HuH-7.5 (cell line): Measurements from ENCODE around the gene ISY1.
"Not testable (repeated sequence)": the region's sequence is repeated elsewhere in the genome, so short reads cannot be mapped to it uniquely, and the experiment has no call there.

Source experiments
- DNase-seq: peaks from one replicate; pipeline ENCODE4 v3.0.0; 2011; ENCODE audit warnings: low spot score

ISY1 gene

GRCh38 chr3:129160891-129161859 lies at the start of gene ISY1:
Gene ISY1 (minus strand): TSS chr3:129161063. CDS start chr3:129160975, 88 bp downstream.
- peak; percentile 82 for DNase-seq

DNA sequence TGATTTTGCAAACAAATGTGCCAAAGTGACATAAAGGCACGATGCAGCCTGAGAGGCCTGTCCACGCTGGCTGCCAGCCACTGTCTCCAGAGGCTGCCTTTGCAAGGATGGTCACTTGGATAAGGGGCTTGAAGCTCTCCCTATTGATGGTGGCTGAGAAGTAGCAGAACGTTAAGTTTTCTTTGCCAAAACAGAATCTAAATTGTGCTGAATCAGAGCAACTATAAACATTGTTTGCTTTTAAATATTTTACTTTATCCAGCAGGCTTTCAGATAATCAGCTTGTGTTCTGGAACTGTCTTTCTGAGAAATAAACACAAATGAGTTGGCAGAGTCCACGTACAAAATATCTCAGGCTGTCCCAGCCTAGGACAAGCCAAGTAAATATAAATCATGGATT lies 46.6 kb upstream of the ISY1 start:
- DNase-seq = no peak

DNA sequence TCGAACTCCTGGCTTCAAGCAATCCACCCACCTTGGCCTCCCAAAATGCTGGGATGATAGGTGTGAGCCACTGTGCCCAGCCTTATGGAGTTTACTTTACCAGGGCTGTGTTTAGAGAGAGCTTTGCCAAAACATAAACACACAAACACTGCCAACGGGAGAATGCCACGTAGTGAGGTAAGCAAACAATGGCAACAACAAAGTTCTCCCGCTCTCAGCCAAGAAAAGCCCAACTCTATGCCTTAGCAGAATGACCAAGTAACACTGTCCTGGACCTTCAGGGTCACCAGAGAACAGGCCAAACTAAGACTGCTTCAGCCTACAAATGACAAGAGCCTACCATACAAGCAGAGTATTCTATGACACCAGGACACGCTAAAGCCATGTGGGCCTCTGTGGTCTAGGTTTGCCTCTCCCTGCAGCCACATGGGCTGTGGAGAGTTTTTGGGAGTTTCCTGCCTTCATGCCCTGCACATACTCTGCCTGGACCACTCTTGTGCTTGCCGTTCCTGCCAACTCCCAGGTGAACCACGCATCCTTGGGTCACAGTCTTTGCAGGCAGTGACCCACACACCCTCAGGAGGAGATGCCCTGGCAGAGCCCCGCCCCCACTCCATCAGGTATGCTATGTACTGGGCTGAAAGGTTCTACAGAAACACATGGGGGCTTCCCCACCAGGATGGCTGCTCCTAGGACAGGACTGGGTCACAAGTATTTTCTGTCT lies 44.4 kb upstream of the ISY1 start:
- DNase-seq = no peak

GRCh38 chr3:129204473-129204872 lies 43.6 kb upstream of the ISY1 start:
- no peak for DNase-seq

- no peak for DNase-seq
These were observed 38.5 kb upstream of the ISY1 start for GRCh38 chr3:129199366-129199765.

DNA sequence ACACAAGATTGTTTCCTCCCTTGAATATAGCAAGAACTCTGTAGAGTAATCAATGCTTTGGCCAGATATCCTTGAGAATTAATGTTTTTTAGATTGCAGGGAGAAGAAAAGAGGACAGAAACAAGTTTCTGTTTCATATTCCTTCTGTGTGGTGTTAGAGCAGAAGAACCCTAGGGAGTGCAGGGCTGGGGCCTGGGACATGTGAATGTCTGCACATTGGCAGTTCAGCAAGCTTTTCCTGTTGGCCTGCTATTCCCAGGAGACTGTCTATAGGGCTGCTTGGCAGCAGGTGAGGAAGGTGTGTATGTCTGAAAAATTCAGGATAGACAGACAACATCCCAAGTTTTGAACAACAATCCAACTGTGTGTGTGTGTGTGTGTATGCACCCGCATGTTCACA lies 36.5 kb upstream of the ISY1 start:
- no peak for DNase-seq

DNA sequence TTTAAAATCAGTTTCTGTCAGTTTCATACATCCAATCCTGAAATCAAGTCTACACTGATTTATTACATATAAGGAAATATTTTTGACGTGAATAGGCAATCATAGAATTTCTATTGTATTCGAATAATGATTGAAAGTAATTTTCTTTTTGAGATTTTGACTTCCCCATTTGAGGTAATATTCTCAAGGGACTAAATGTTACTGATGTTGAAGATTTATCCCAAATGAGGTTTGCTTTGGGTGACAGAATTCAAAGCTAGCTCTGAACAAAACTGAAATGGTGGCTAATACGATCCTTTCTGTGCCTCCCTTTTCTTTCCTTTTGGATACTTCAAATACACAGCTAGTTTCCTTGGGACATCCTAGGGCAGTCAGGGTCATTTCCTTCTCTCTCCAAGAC lies 35.7 kb upstream of the ISY1 start:
- DNase-seq = no peak

DNA sequence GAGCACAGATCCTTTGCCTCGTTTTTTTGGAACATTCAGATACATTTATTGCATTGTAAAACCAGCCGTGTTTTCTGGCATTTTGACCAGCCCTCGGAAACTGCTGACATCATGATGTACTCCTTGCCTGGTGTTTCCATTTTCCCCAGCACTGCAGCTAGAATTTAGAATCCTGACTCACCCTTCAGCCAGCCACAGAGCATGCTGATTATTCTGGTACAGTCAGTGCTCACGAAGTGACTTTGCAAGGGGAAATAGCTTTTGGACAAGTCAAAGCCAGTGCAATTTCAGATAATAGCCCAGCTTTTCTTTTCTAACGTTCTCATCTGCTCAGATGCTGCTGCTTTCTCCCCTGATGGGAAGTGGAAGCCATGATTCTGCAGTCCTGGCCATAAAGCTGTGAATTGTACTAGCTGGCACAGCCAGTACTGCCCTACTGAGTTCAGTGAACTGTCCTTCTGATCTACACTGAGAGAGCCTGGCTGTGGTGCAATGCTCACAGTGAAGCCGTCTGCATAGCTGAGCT lies 34.9 kb upstream of the ISY1 start:
- no peak for DNase-seq

- not testable (repeated sequence) for DNase-seq
These were observed 28.9 kb upstream of the ISY1 start for GRCh38 chr3:129189793-129190192.

DNA sequence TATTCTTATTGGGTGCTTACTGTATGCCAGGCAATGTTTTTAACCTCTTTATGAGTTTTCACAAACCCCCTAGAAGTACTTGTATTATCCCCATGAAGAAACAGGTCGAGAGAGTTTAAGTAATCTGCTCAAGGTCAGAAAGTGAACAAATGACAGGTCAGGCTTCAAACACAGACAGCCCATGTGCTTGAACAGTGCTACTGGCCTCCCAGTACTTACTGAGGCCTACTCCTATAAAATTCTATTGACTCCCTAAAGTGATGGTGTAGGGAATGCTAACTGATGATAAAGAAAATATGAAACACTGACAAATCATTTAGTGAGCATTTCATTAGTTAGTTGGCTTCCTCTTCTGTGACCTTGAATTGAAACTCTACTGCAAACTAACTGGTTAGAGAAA lies 27.0 kb upstream of the ISY1 start:
- DNase-seq = no peak

DNA sequence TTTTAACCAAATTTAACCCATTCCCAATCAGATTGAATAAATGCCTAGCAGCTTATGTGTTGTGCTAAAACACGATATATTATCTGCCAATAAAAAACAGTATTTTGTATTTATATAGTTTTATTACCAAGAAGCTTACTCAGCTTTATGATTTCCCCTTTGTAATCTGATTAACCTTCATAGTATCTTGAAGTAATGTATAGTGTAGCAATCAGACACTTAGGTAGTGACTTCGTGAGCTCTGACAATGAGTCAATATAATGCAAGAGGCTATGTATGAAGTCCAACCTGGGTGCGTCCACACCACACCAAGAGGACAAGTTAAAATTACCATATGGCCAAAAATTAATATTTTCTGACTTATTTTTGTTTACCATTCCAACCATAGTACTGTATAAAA lies 24.9 kb upstream of the ISY1 start:
- DNase-seq = no peak

DNA sequence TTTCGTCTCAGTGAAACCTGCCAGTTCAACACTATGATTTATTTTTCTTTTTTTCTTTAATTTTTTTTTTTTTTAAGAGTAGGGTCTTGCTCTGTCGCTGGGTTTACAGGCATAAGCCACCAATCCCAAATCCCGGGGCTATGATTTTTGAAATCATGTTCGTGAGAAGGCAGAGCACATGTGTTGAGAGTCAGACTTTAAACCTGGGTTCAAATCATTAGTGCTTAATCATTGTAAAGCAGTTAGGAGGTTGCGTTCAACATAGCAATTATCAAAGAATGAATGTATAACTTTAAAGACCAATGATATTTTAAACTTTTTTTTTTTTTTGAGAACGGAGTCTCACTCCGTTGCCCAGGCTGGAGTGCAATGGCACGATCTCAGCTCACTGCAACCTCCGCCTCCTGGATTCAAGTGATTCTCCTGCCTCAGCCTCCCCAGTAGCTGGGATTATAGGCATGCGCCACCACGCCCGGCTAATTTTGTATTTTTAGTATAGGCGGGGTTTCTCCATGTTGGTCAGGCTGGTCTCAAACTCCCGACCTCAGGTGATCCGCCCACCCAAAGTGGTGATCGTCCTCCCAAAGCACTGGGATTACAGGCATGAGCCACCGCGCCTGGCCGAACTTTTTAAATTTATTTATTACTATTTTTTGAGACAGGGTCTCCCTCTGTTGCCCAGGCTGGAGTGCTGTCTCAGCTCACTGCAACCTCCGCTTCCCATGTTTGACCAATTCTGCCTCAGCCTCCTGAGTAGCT lies 24.1 kb upstream of the ISY1 start:
- not testable (repeated sequence) for DNase-seq

DNA sequence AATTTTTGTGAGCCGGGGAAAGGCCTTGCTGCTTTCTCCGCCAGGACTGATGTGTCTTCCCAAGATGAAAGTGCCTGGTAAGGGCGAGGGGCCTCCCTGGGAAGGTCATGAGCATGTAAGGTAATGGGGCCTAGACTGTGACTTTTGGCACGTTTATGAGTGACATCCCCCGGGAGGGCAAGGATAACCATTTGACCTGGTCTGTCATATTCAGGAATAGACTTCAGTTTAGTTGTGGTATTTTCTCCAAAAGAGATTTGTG lies 23.5 kb upstream of the ISY1 start:
- peak; percentile 55 for DNase-seq

GRCh38 chr3:129183569-129184395 lies 22.9 kb upstream of the ISY1 start, which contains the start of gene CNBP:
Gene CNBP (minus strand): TSS chr3:129183896. CDS start chr3:129171757, 12,139 bp downstream.
- peak; percentile 96 for DNase-seq

DNA sequence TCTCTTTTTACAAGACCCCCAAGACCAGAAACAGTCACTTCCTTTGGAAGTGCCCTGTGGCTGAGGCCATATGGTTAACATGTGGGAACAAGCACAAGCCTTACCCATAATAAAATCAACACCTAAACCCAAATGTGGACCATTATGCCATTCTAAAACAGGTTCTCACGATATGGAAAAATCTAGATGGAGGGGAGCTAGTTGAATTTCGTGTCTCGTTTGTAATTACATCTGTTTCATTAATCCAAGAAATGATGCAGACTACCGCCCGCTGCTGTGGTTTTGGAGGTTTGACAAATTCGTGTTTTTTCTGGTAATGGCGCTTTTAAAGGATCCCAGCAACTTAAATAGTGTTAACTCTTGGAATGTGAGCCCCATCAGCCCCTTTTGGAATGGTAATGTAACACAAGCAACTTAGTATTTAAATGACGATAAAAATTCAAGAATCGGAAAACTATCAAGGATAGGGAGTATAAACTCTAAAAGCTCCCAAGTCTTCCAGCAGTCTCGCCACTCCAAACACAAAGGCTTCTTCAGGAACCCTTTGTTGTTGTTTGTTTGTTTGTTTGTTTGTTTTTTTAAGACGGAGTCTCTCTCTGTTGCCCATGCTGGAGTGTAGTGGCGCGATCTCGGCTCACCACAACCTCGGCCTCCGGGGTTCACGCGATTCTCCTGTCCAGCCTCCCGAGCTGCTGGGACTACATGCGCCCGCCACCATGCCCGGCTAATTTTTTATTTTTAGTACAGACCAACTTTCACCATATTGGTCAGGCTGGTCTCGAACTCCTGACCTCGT lies 21.7 kb upstream of the ISY1 start:
- DNase-seq = no peak

DNA sequence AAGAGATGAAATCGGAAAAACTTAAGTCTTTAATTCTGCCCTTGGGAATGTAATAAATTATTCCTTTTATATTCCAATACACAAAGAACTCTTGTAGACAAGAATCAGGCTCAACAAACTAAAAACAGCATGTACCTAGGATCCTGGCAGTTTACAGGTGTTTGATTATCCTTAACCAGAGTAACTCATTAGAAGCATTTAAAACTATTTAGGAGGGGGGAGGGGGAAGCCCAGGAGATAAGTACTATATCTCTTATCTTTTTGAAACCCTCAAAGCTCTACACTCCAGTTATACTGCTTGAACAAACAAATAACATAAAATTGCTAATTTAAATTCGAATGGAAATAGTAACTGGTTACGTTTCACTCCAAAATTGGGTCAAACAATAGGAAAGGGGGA lies 21.0 kb upstream of the ISY1 start:
- DNase-seq = no peak

DNA sequence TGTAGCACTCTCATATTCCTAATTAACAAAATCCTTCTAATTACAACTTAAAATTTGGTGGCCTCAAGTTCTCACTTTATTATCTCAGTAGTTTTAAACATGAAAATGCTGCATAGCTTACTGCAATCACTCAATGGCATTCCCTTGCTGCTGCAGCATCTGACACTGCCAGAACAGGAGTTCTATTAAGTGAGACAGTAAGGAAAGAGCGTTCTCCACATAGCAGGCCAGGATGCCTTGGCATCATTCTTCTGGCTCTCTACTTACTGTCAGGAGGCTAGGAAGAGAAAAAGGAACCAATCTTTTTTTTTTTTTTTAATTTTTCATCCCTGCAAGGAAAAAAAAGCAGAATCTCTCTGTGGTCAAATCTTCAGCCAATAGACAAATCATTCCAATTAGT lies 19.6 kb upstream of the ISY1 start:
- DNase-seq = no peak

DNA sequence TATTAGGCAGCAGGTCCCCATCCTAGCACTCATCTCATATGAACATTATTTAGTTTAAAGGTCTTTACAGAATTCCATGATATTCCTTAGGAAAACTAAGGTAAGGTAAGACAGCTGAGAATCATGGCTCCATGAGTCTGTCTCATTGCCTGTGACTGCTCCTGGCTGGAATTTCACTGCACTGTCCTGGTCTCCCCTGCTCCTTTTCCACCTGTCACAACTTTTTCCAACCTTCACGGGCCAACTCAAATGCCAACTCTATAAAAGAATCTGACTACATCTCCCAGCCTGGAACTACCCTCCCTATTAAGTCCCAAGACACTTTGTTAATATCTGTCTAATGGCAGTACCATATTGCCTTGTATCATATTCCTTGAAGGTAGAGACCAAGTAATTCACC lies 15.2 kb upstream of the ISY1 start:
- DNase-seq = no peak

DNA sequence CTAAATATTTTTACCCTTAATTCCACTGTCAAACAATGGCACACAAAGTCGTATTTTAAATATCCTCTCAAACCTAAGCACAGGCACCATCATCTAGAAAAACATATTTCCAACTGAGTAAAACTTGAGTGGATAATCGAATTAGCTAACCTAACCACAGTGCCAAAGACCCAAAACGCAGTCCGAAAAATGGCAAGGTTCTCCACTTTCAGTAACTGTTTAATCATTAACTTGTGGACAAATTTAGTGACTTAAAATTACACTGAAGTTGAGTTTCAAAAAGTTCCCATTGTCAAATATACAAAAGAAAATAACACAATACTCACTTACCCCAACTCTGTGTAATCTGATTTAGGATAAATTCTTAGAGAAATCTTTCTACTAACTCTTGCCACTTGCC lies 12.9 kb upstream of the ISY1 start:
- DNase-seq = no peak

GRCh38 chr3:129173206-129173605 lies 12.3 kb upstream of the ISY1 start:
- DNase-seq = no peak
